Measurements from ENCODE around the gene PRXL2A. TPM values are rescaled to one million over a fixed set of nuclear protein-coding genes. Genes with fewer than 3 reads are reported as not detected.
"Not testable (repeated sequence)": the region's sequence is repeated elsewhere in the genome, so short reads cannot be mapped to it uniquely, and the experiment has no call there.

The PRXL2A gene
- 100 to 1,000 TPM; 102 to 119 (median 105) TPM for polyA plus RNA-seq (ENCODE audit: insufficient read length in 3 of 3)
- long read RNA-seq, donor 1, full-length matches to known transcripts, result 71 of 88 reads
- long read RNA-seq, donor 1, partial matches to known transcripts, result 17 of 88 reads
- long read RNA-seq, donor 1, other reads (novel, unspliced or antisense), result 0 of 88 reads
- long read RNA-seq, donor 2, full-length matches to known transcripts, result 61 of 84 reads
- long read RNA-seq, donor 2, partial matches to known transcripts, result 23 of 84 reads
- long read RNA-seq, donor 2, other reads (novel, unspliced or antisense), result 0 of 84 reads
- long read RNA-seq, donor 3, full-length matches to known transcripts, result 58 of 80 reads
- long read RNA-seq, donor 3, partial matches to known transcripts, result 22 of 80 reads
- long read RNA-seq, donor 3, other reads (novel, unspliced or antisense), result 0 of 80 reads
- long read RNA-seq, donor 4, full-length matches to known transcripts, result 40 of 51 reads
- long read RNA-seq, donor 4, partial matches to known transcripts, result 11 of 51 reads
- long read RNA-seq, donor 4, other reads (novel, unspliced or antisense), result 0 of 51 reads
- long read RNA-seq, donor 5, full-length matches to known transcripts, result 38 of 38 reads
- long read RNA-seq, donor 5, partial matches to known transcripts, result 0 of 38 reads
- long read RNA-seq, donor 5, other reads (novel, unspliced or antisense), result 0 of 38 reads
- long read RNA-seq, donor 6, full-length matches to known transcripts, result 52 of 78 reads
- long read RNA-seq, donor 6, partial matches to known transcripts, result 26 of 78 reads
- long read RNA-seq, donor 6, other reads (novel, unspliced or antisense), result 0 of 78 reads
- long read RNA-seq, donor 7, full-length matches to known transcripts, result 101 of 190 reads
- long read RNA-seq, donor 7, partial matches to known transcripts, result 89 of 190 reads
- long read RNA-seq, donor 7, other reads (novel, unspliced or antisense), result 0 of 190 reads
- long read RNA-seq, donor 8, full-length matches to known transcripts, result 35 of 75 reads
- long read RNA-seq, donor 8, partial matches to known transcripts, result 40 of 75 reads
- long read RNA-seq, donor 8, other reads (novel, unspliced or antisense), result 0 of 75 reads
- long read RNA-seq, donor 9, full-length matches to known transcripts, result 106 of 162 reads
- long read RNA-seq, donor 9, partial matches to known transcripts, result 56 of 162 reads
- long read RNA-seq, donor 9, other reads (novel, unspliced or antisense), result 0 of 162 reads
- long read RNA-seq, donor 10, full-length matches to known transcripts, result 72 of 94 reads
- long read RNA-seq, donor 10, partial matches to known transcripts, result 22 of 94 reads
- long read RNA-seq, donor 10, other reads (novel, unspliced or antisense), result 0 of 94 reads
- long read RNA-seq, donor 11, full-length matches to known transcripts, result 42 of 42 reads
- long read RNA-seq, donor 11, partial matches to known transcripts, result 0 of 42 reads
- long read RNA-seq, donor 11, other reads (novel, unspliced or antisense), result 0 of 42 reads
- long read RNA-seq, donor 12, full-length matches to known transcripts, result 91 of 127 reads
- long read RNA-seq, donor 12, partial matches to known transcripts, result 36 of 127 reads
- long read RNA-seq, donor 12, other reads (novel, unspliced or antisense), result 0 of 127 reads
- long read RNA-seq, donor 13, full-length matches to known transcripts, result 23 of 33 reads
- long read RNA-seq, donor 13, partial matches to known transcripts, result 10 of 33 reads
- long read RNA-seq, donor 13, other reads (novel, unspliced or antisense), result 0 of 33 reads
- long read RNA-seq, donor 14, result 0 reads
- long read RNA-seq, donor 15, full-length matches to known transcripts, result 76 of 92 reads
- long read RNA-seq, donor 15, partial matches to known transcripts, result 16 of 92 reads
- long read RNA-seq, donor 15, other reads (novel, unspliced or antisense), result 0 of 92 reads
- long read RNA-seq, donor 16, full-length matches to known transcripts, result 84 of 109 reads
- long read RNA-seq, donor 16, partial matches to known transcripts, result 25 of 109 reads
- long read RNA-seq, donor 16, other reads (novel, unspliced or antisense), result 0 of 109 reads

GRCh38 chr10:80408242-80409101 is at the start of gene PRXL2A:
Gene PRXL2A, plus strand, starts transcription at chr10:80408551. Its CDS starts 11,917 bp downstream, at chr10:80420468.
- peak; percentile 84 for DNase-seq

GRCh38 chr10:80358925-80359324 is 49.4 kb upstream of the PRXL2A start:
- not testable (repeated sequence) for DNase-seq

GRCh38 chr10:80359644-80360043 is 48.7 kb upstream of the PRXL2A start:
- no peak for DNase-seq

GRCh38 chr10:80365510-80365909 is 42.8 kb upstream of the PRXL2A start:
- no peak for DNase-seq

GRCh38 chr10:80371467-80371866 is 36.9 kb upstream of the PRXL2A start:
- no peak for DNase-seq

- DNase-seq, result no peak
Measured at GRCh38 chr10:80372675-80373074, 35.7 kb upstream of the PRXL2A start.

- DNase-seq, result no peak
Measured at GRCh38 chr10:80373502-80373901, 34.8 kb upstream of the PRXL2A start.

- DNase-seq, result no peak
Measured at GRCh38 chr10:80379701-80380100, 28.6 kb upstream of the PRXL2A start.

- no peak for DNase-seq
Measured at GRCh38 chr10:80380185-80380584, 28.2 kb upstream of the PRXL2A start.

- peak; percentile 44 for DNase-seq
Measured at GRCh38 chr10:80382989-80383388, 25.4 kb upstream of the PRXL2A start.

- DNase-seq, result no peak
Measured at GRCh38 chr10:80390740-80391139, 17.6 kb upstream of the PRXL2A start.

GRCh38 chr10:80392250-80392649 is 16.1 kb upstream of the PRXL2A start:
- no peak for DNase-seq

GRCh38 chr10:80394358-80394916 is 13.9 kb upstream of the PRXL2A start:
- DNase-seq, result no peak

- no peak for DNase-seq
Measured at GRCh38 chr10:80397014-80397413, 11.3 kb upstream of the PRXL2A start.

GRCh38 chr10:80400136-80400804 is 8.1 kb upstream of the PRXL2A start:
- DNase-seq, result no peak

- DNase-seq, result no peak
Measured at GRCh38 chr10:80405035-80405434, 3.3 kb upstream of the PRXL2A start.

- DNase-seq, result no peak
Measured at GRCh38 chr10:80405626-80406025, 2.7 kb upstream of the PRXL2A start.

GRCh38 chr10:80406204-80406603 is 2.1 kb upstream of the PRXL2A start:
- no peak for DNase-seq
